ENCODE data around the gene BMPR1A. TPM values are rescaled to one million over a fixed set of nuclear protein-coding genes. Genes with fewer than 3 reads are reported as not detected.

BMPR1A gene
- total RNA-seq, 4 donors from 2014 or later: 17.7 to 35.5 (median 26.8) TPM

GRCh38 chr10:86715836-86716235 lies 40.6 kb upstream of the BMPR1A start:
- intact Hi-C loops (cut with DNase I; ENCODE audit: low total_unique reads): no loop called here
- TF ChIP-seq POLR2A (IDR thresholded peaks at IDR 0.05) (no peak), CTCF (IDR thresholded peaks at IDR 0.05) (no peak)
- no peak for DNase-seq (ENCODE audit: low spot score in 2 of 2)
- H3K4me3 ChIP-seq (ENCODE audit: low read depth, poor library complexity, severe bottlenecking): no peak overlapping the region
- 56 to 66% methylated on average over 5 of the region's 5 CpGs for WGBS, 2 donors

GRCh38 chr10:86716466-86716865 lies 40.0 kb upstream of the BMPR1A start:
- intact Hi-C loops (cut with DNase I; ENCODE audit: low total_unique reads): no loop called here
- H3K4me3 ChIP-seq (ENCODE audit: low read depth, poor library complexity, severe bottlenecking): no peak overlapping the region
- no peak for DNase-seq (ENCODE audit: low spot score in 2 of 2)
- whole genome bisulfite sequencing, 2 donors: 97% methylated on average over 7 to 13 of the region's 13 CpGs
- no peak for TF ChIP-seq POLR2A (IDR thresholded peaks at IDR 0.05)
- TF ChIP-seq CTCF (IDR thresholded peaks at IDR 0.05): no peak

DNA sequence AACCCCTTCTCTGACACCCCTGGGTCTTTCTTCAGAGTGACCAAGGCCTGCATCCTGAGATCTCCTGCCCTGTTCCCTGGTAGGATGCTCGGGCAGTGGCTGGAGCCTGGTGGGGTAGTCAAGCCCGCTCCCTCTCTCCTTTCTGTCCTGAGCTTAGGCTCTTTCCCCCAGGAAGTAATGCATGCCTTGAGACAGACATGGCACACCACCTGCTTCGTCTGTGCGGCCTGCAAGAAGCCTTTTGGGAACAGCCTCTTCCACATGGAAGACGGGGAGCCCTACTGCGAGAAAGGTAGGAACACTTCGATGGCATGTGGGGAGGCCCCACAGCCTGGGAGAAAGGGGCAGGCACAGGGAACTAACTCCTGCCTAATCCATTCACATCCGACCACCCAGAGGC lies 37.9 kb upstream of the BMPR1A start:
- TF ChIP-seq CTCF (IDR thresholded peaks at IDR 0.05) (no peak), POLR2A (IDR thresholded peaks at IDR 0.05) (no peak)
- intact Hi-C loops (cut with DNase I; ENCODE audit: low total_unique reads): no loop called here
- 90 to 95% methylated on average over 8 of the region's 8 CpGs for WGBS, 2 donors
- no peak for DNase-seq (ENCODE audit: low spot score in 2 of 2)
- no peak overlapping the region for H3K4me3 ChIP-seq (ENCODE audit: low read depth, poor library complexity, severe bottlenecking)

- 88 to 90% methylated on average over 5 of the region's 5 CpGs for WGBS, 2 donors
- DNase-seq (ENCODE audit: low spot score in 2 of 2): no peak
- TF ChIP-seq POLR2A (IDR thresholded peaks at IDR 0.05) (no peak), CTCF (IDR thresholded peaks at IDR 0.05) (no peak)
These were observed 35.2 kb upstream of the BMPR1A start for GRCh38 chr10:86721232-86721631.

DNA sequence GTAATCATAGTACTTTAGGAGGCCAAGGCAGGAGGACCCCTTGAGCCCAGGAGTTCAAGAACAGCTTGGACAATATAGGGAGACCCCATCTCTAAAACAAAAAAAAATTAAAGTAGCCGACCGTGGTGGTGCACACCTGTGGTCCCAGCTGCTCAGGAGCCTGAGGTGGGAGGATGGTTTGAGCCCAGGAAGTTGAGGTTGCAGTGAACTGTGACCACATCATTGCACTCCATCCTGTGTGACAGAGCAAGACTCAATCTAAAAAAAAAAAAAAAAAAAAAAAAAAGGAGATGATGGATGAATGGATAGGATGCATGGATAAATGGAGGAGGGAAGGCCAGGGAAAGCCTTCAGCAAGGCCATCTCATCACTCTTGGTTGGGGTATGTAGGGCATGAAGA lies 33.4 kb upstream of the BMPR1A start:
- 83 to 97% methylated on average over 2 of the region's 2 CpGs for WGBS, 2 donors
- DNase-seq (ENCODE audit: low spot score in 2 of 2): no peak
- no peak overlapping the region for H3K4me3 ChIP-seq (ENCODE audit: low read depth, poor library complexity, severe bottlenecking)
- no peak for TF ChIP-seq CTCF (IDR thresholded peaks at IDR 0.05)
- TF ChIP-seq POLR2A (IDR thresholded peaks at IDR 0.05): no peak
- intact Hi-C loops (cut with DNase I; ENCODE audit: low total_unique reads): no loop called here

More at GRCh38 chr10:86721232-86721631, 35.2 kb upstream of the BMPR1A start:
- H3K4me3 ChIP-seq (ENCODE audit: low read depth, poor library complexity, severe bottlenecking): no peak overlapping the region
- intact Hi-C loops (cut with DNase I; ENCODE audit: low total_unique reads): no loop called here

DNA sequence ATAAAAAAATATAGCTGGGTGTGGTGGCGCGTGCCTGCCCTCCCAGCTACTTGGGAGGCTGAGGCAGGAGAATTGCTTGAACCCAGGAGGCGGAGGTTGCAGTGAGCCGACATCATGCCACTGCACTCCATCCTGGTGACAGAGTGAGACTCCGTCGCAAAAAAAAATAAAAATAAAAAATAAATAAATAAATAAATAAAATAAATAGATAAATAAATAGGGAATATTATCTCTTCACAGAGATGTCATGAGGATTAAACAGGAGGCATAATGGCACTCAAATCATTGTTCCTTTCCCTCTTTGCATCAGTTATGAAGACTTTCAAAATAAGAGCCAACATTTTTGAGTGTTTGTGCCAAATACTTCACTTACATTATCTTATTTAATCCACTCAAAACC lies 32.0 kb upstream of the BMPR1A start:
- TF ChIP-seq POLR2A (IDR thresholded peaks at IDR 0.05) (no peak), CTCF (IDR thresholded peaks at IDR 0.05) (no peak)
- WGBS, 2 donors: 96% methylated on average over 6 of the region's 6 CpGs
- no peak for DNase-seq (ENCODE audit: low spot score in 2 of 2)
- no peak overlapping the region for H3K4me3 ChIP-seq (ENCODE audit: low read depth, poor library complexity, severe bottlenecking)
- intact Hi-C loops (cut with DNase I; ENCODE audit: low total_unique reads): no loop called here

All from lower leg skin (tissue), 4 donors.